GM19239 (cell line): ENCODE measurements around the gene BCAN.

Experiments
- DNase-seq: peaks from one replicate; pipeline ENCODE4 v3.0.0; 2011; ENCODE audit warnings: low spot score; ENCODE audit not compliant: insufficient read length
- FAIRE-seq: peaks from 2 replicates; lab custom pipeline; 2011; peaks lifted over from hg19 to GRCh38; lab: Jason Lieb, UNC

Gene BCAN

GRCh38 chr1:156659661-156659987 lies 17.7 kb downstream of the BCAN start:
- FAIRE-seq (no peak), DNase-seq (no peak)

- FAIRE-seq (peak; percentile 90), DNase-seq (peak; percentile 93)
Observed at GRCh38 chr1:156659988-156660751, 18.3 kb downstream of the BCAN start.

- no peak for FAIRE-seq
- no peak for DNase-seq
Observed at GRCh38 chr1:156660752-156661112, 18.8 kb downstream of the BCAN start.

- FAIRE-seq (peak; percentile 11), DNase-seq (no peak)
Observed at GRCh38 chr1:156662005-156662799, 20.3 kb downstream of the BCAN start.

GRCh38 chr1:156662800-156663055 lies 20.8 kb downstream of the BCAN start:
- DNase-seq (no peak), FAIRE-seq (no peak)

GRCh38 chr1:156663178-156663577 lies 21.3 kb downstream of the BCAN start:
- DNase-seq, result no peak
- no peak for FAIRE-seq

GRCh38 chr1:156664046-156664766 lies 22.3 kb downstream of the BCAN start:
- DNase-seq (no peak), FAIRE-seq (no peak)

GRCh38 chr1:156664767-156665411 lies 23.0 kb downstream of the BCAN start:
- DNase-seq, result peak; percentile 60

GRCh38 chr1:156665539-156665938 lies 23.6 kb downstream of the BCAN start:
- DNase-seq, result no peak
- no peak for FAIRE-seq

More at GRCh38 chr1:156664767-156665411, 23.0 kb downstream of the BCAN start:
- FAIRE-seq, result no peak

GRCh38 chr1:156666862-156667609 lies 25.1 kb downstream of the BCAN start:
- no peak for FAIRE-seq
- DNase-seq, result no peak

- DNase-seq (no peak), FAIRE-seq (no peak)
Observed at GRCh38 chr1:156667610-156667967, 25.7 kb downstream of the BCAN start.

- DNase-seq (no peak), FAIRE-seq (no peak)
Observed at GRCh38 chr1:156667968-156668709, 26.2 kb downstream of the BCAN start.

- no peak for FAIRE-seq
- no peak for DNase-seq
Observed at GRCh38 chr1:156668801-156669637, 27.1 kb downstream of the BCAN start.

GRCh38 chr1:156669794-156670193 lies 27.9 kb downstream of the BCAN start:
- no peak for FAIRE-seq
- no peak for DNase-seq

GRCh38 chr1:156670359-156670758 lies 28.4 kb downstream of the BCAN start:
- FAIRE-seq (no peak), DNase-seq (no peak)

- no peak for FAIRE-seq
- DNase-seq, result no peak
Observed at GRCh38 chr1:156670791-156671190, 28.9 kb downstream of the BCAN start.

GRCh38 chr1:156671804-156672203 lies 29.9 kb downstream of the BCAN start:
- FAIRE-seq (no peak), DNase-seq (no peak)

GRCh38 chr1:156673387-156674121 lies 31.6 kb downstream of the BCAN start:
- FAIRE-seq (no peak), DNase-seq (no peak)
